Omental fat pad (tissue), 4 donors: ENCODE measurements around the gene AUTS2. TPM values are rescaled to one million over a fixed set of nuclear protein-coding genes. Genes with fewer than 3 reads are reported as not detected.

Experiments used
- ATAC-seq: fragments of 150-250 bp; one replicate; pipeline ENCODE4 v1.9.1; 2016; ENCODE audit warnings: mild to moderate bottlenecking, moderate library complexity; ENCODE audit not compliant: low FRiP score
- DNase-seq: peaks from one replicate; pipeline ENCODE4 v3.0.0-alpha.2; 2019; ENCODE audit warnings: low spot score
- CTCF ChIP-seq, 3 donors: fragments of 450-650 bp; IDR thresholded peaks; one replicate each; pipeline ENCODE4 v1.5.1; 2016 to 2017; ENCODE audit warnings: antibody characterized with exemption in 3 of 3, mild to moderate bottlenecking in 3 of 3, moderate library complexity in 2 of 3
- total RNA-seq, 4 donors: library from RNA; depleted of rRNA; stranded (reverse); fragments of >200 nt; gene quantifications; one replicate each; pipeline ENCODE4 v1.1.0, GENCODE V29; 2016

Gene AUTS2
- total RNA-seq, 4 donors from 2014 or later = 13.2 to 27.0 (median 21.2) TPM

- ATAC-seq = no peak
Observed at GRCh38 chr7:69620650-69621049, 22.4 kb downstream of the AUTS2 start.

GRCh38 chr7:69622014-69622835, 23.9 kb downstream of the AUTS2 start:
- no peak for TF ChIP-seq CTCF (IDR thresholded peaks at IDR 0.05)
- DNase-seq (no peak), ATAC-seq (no peak)

More at GRCh38 chr7:69620650-69621049, 22.4 kb downstream of the AUTS2 start:
- no peak for DNase-seq
- no peak for TF ChIP-seq CTCF (IDR thresholded peaks at IDR 0.05)

- ATAC-seq = no peak
- no peak for DNase-seq
- TF ChIP-seq CTCF (IDR thresholded peaks at IDR 0.05) = no peak
Observed at GRCh38 chr7:69622960-69623359, 24.7 kb downstream of the AUTS2 start.

GRCh38 chr7:69624435-69625230, 26.4 kb downstream of the AUTS2 start:
- no peak for DNase-seq
- ATAC-seq = no peak
- TF ChIP-seq CTCF (IDR thresholded peaks at IDR 0.05) = no peak

- no peak for TF ChIP-seq CTCF (IDR thresholded peaks at IDR 0.05)
- ATAC-seq (no peak), DNase-seq (no peak)
Observed at GRCh38 chr7:69625238-69625637, 27.0 kb downstream of the AUTS2 start.

- no peak for TF ChIP-seq CTCF (IDR thresholded peaks at IDR 0.05)
- ATAC-seq (no peak), DNase-seq (no peak)
Observed at GRCh38 chr7:69625798-69626197, 27.5 kb downstream of the AUTS2 start.
